Chondrocyte (in vitro differentiated cells): ENCODE data around the gene PDZD7. TPM values are rescaled to one million over a fixed set of nuclear protein-coding genes. Genes with fewer than 3 reads are reported as not detected.

Experiments
- DNase-seq: peaks from one replicate; pipeline ENCODE4 v3.0.0; 2021; ENCODE audit warnings: mixed read lengths, low spot score
- H3K27ac Mint-ChIP-seq: one replicate; pipeline ENCODE4 v1.8.0; 2021; ENCODE audit warnings: mild to moderate bottlenecking, moderate library complexity, mixed read lengths; ENCODE audit not compliant: unreplicated experiment
- H3K27me3 Mint-ChIP-seq: 2 replicates; pipeline ENCODE4 v1.8.0; 2021; ENCODE audit warnings: low read depth, mixed read lengths
- H3K36me3 Mint-ChIP-seq: 2 replicates; pipeline ENCODE4 v1.8.0; 2021; ENCODE audit warnings: low read depth, mixed read lengths
- H3K4me1 Mint-ChIP-seq: 2 replicates; pipeline ENCODE4 v1.8.0; 2021; ENCODE audit warnings: low read depth, mild to moderate bottlenecking, mixed read lengths
- H3K4me3 Mint-ChIP-seq: one replicate; pipeline ENCODE4 v1.8.0; 2021; ENCODE audit warnings: mild to moderate bottlenecking, moderate library complexity, mixed read lengths; ENCODE audit not compliant: unreplicated experiment
- H3K9me3 Mint-ChIP-seq: 2 replicates; pipeline ENCODE4 v1.8.0; 2021; ENCODE audit warnings: low read depth, mixed read lengths
- total RNA-seq: library from RNA; stranded (reverse); gene quantifications from 3 replicates; pipeline ENCODE4 v1.2.1, GENCODE V29; 2021
- TF ChIP-seq, protein P1 (sequence below): fragments of 200-600 bp; sonication (generic); IDR thresholded peaks from 2 replicates; pipeline ENCODE4 v1.5.0; 2021; ENCODE audit warnings: antibody characterized with exemption, mild to moderate bottlenecking, moderate library complexity

Gene PDZD7
- total RNA-seq, 1 donor from 2014 or later, result 1.8 TPM

DNA sequence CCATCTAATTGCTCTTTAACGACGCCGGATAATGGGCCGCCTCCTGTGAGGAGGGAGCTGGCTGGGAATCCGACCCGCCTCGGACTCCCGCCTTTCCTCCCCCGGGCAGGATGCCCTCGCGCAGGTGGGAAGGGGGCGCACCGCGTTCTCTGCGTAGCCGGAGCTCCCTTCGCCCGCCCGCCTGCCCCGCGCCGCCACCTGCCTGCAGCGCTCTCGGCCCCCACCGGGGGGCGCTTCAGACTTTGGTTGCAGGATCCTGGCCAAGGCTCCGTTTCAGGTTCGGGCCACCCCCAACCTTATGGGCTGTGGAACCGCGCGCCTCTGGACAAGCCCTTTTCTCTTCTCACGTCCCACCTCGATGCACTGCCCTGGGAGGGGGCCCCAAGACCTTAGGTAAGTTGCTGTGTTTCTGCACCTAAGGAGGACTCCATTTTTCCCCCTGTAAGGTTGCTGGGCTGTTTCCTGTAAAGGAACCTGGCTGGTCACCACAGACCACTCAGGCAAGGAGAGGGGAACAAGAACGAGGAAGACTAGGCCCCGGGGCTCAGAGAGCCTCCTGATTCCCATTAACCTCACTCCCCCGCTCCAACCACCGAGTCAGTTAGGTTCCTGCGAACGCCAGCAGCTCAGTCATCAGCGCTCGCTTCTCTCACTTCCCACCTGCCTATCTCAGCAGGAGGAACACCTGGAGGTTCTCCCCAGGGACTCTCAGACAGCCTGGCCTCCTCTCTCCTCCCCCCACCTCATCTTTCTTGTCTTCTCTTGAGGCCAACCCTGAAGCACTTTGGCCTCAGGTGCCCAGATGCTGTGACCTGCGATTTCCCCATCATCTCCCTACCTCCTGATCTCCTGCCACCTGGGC is 19.5 kb upstream of the PDZD7 start:
- Mint-ChIP-seq H3K27me3 (peaks cover 33% of the 10 kb centered on the region), H3K4me1 (peaks cover 15% of the 10 kb centered on the region), H3K9me3 (no peaks in the 10 kb centered on the region), H3K4me3 (no peak overlapping the region), H3K27ac (no peak overlapping the region), H3K36me3 (no peaks in the 10 kb centered on the region)
- no peak for DNase-seq
- TF ChIP-seq, protein P1, sequence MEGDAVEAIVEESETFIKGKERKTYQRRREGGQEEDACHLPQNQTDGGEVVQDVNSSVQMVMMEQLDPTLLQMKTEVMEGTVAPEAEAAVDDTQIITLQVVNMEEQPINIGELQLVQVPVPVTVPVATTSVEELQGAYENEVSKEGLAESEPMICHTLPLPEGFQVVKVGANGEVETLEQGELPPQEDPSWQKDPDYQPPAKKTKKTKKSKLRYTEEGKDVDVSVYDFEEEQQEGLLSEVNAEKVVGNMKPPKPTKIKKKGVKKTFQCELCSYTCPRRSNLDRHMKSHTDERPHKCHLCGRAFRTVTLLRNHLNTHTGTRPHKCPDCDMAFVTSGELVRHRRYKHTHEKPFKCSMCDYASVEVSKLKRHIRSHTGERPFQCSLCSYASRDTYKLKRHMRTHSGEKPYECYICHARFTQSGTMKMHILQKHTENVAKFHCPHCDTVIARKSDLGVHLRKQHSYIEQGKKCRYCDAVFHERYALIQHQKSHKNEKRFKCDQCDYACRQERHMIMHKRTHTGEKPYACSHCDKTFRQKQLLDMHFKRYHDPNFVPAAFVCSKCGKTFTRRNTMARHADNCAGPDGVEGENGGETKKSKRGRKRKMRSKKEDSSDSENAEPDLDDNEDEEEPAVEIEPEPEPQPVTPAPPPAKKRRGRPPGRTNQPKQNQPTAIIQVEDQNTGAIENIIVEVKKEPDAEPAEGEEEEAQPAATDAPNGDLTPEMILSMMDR, result peak; percentile 89

DNA sequence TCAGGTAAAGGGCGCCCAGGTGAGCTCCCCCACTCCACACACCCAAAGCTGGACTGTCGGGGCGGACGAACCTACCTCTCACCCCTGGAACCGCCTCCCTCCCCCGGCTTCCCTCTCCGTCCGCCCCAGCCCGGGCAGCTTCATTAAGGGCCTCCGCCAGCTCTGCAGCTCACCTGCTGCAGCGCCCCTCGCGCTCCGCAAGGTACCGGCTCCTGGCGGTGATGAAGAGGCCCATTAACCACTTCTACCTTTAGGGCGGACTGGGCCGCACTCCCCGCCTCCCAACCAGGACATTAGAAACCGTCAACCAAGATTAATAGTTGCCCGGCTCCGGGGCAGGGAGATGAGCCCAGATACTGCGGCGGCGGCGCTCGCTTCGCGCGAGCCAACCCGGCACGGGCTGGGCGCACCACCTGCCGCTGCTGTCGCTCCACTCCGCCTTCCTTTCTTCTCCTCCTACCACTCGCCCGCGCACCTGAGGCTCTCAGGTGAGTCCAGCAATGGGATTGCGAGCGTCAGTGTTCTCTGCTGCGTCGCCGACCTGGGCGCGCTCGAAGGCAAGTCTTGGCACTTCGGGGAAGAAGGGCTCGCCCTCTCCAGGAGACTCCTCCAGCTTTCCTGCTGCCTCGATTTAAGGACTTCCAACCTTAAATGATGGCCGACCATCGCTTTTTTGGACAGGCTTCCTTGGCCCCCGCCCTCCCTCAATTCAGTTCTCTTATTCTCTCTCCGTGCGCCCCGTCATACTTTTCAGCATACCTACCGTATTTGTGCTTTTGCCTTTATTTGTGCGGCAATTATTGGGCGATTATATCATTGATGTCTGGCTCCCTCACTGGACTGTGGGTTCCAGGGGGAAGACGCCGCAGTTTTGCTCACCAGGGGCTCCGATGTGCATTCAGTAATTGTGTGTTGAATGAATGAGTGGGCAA is 17.3 kb upstream of the PDZD7 start:
- Mint-ChIP-seq H3K36me3 (no peaks in the 10 kb centered on the region), H3K27ac (no peak overlapping the region), H3K9me3 (no peaks in the 10 kb centered on the region), H3K4me1 (peaks cover 20% of the 10 kb centered on the region), H3K27me3 (peaks cover 33% of the 10 kb centered on the region), H3K4me3 (no peak overlapping the region)
- DNase-seq, result no peak
- TF ChIP-seq, protein P1, result no peak

DNA sequence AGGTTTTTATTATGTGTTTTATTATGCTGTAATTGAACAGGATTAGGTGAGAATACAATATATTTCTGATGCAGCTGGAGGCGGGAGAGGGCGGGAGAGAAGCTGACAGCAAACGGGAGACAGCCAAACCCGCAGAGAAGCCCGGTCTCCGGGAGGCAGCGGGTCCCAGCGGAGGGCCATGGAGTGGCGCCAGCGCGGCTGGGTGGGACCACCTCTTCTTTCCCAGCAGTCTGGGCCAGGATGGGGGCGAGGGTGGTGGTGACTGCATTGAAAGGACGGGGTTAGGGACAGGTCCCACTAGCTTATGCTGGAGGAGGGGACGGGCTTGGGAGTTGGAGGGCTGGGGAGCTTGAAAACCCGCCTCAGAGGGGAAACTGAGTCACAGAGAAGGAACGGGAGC is 16.3 kb upstream of the PDZD7 start:
- no peak overlapping the region for H3K4me3 Mint-ChIP-seq
- no peaks in the 10 kb centered on the region for H3K36me3 Mint-ChIP-seq
- no peak for DNase-seq
- H3K4me1 Mint-ChIP-seq, result peaks cover 20% of the 10 kb centered on the region
- H3K27me3 Mint-ChIP-seq, result peaks cover 33% of the 10 kb centered on the region
- no peaks in the 10 kb centered on the region for H3K9me3 Mint-ChIP-seq
- no peak overlapping the region for H3K27ac Mint-ChIP-seq
- TF ChIP-seq, protein P1, result no peak

DNA sequence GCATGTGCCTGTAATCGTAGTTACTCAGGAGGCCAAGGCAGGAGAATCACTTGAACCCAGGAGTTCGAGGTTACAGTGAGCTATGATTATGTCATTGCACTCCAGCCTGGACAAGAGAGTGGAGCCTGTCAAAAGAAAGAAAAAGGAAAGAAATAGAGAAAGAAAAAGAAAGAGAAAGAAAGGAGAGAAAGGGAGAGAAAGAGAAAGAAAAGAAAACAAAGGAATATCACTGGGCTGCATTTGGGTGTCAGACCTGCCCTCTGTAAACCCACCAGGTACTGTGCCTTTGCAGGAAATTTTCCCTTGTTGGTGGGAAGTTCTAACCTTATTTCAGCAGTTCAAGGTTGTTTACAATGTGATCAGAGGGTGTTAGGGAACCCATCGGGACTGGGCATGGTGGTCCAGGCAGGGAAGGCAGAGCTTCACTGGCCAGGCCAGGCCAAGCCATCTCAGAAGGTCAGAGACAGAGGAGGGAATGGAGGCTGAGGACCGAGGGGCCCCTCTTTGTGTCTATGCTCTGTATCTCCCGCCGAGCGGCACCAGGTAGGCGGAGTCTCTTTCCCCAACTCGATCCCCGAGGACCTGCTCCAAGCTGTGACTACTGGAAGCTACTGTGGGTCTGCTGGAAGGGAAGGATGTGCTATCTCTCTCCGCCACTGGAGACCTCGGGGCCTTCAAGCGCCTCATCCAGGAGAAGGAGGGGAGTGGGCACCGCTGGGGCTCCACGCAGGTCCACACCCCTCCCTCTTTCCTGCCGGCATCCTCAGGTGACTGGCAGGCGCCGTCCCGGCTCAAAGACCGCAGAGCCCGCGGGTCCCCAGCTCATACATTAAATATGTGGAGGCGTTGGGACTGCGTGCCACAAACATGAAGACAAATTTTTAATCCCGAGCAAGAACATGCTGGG is 15.7 kb upstream of the PDZD7 start:
- no peak for DNase-seq
- Mint-ChIP-seq H3K27ac (no peak overlapping the region), H3K9me3 (no peaks in the 10 kb centered on the region), H3K4me1 (peaks cover 24% of the 10 kb centered on the region), H3K27me3 (peaks cover 33% of the 10 kb centered on the region), H3K4me3 (no peak overlapping the region), H3K36me3 (no peaks in the 10 kb centered on the region)
- TF ChIP-seq, protein P1, result no peak
